Right atrium auricular region (tissue), 2 donors: ENCODE data around the gene RAB3D. TPM values are rescaled to one million over a fixed set of nuclear protein-coding genes. Genes with fewer than 3 reads are reported as not detected.
"Not testable (repeated sequence)": the region's sequence is repeated elsewhere in the genome, so short reads cannot be mapped to it uniquely, and the experiment has no call there.

Experiments
- DNase-seq: peaks from one replicate; pipeline ENCODE4 v3.0.0-alpha.2; 2019; ENCODE audit warnings: low spot score
- H3K27ac ChIP-seq, 2 donors: fragments of 200-600 bp; sonication (generic); 1 replicate in 1 of 2; 2 replicates in 1 of 2; pipeline ENCODE4 v1.5.1; 2016 to 2019
- H3K27me3 ChIP-seq, 2 donors: fragments of 200-600 bp; sonication (generic); one replicate each; pipeline versions ENCODE4 v1.5.1 to v1.6.0; 2017 to 2019
- H3K36me3 ChIP-seq: fragments of 200-600 bp; sonication (generic); one replicate; pipeline ENCODE4 v1.5.1; 2016
- H3K4me1 ChIP-seq, 2 donors: fragments of 200-600 bp; sonication (generic); one replicate each; pipeline versions ENCODE4 v1.5.1 to v1.6.0; 2017 to 2019
- H3K4me3 ChIP-seq, 2 donors: fragments of 200-600 bp; sonication (generic); 1 replicate in 1 of 2; 2 replicates in 1 of 2; pipeline ENCODE4 v1.5.1; 2017 to 2019; ENCODE audit warnings: mild to moderate bottlenecking in 1 of 2, moderate library complexity in 1 of 2
- H3K9me3 ChIP-seq, 2 donors: fragments of 200-600 bp; sonication (generic); one replicate each; pipeline ENCODE4 v1.5.1; 2019
- CTCF ChIP-seq, 2 donors: fragments of 200-600 bp; sonication (generic); IDR thresholded peaks; one replicate each; pipeline ENCODE4 v1.5.1; 2019; ENCODE audit warnings: antibody characterized with exemption in 2 of 2
- total RNA-seq, 2 donors: library from RNA; depleted of rRNA; stranded (reverse); fragments of >200 nt; gene quantifications; one replicate each; pipeline ENCODE4 v1.1.0, GENCODE V29; 2016

The RAB3D gene
- total RNA-seq, 2 donors from 2014 or later: 6.5 to 11.1 TPM

GRCh38 chr19:11324748-11325389, 14.6 kb downstream of the RAB3D start:
- DNase-seq: no peak

GRCh38 chr19:11324079-11324661, 15.3 kb downstream of the RAB3D start:
- peak; percentile 94 for DNase-seq
- no peak for TF ChIP-seq CTCF (IDR thresholded peaks at IDR 0.05)
- Histone ChIP-seq H3K4me1 (peaks cover 0 to 20% of the 10 kb centered on the region in 2 donors), H3K9me3 (no peaks in the 10 kb centered on the region), H3K36me3 (peaks cover 27% of the 10 kb centered on the region), H3K27ac (peak overlapping the region; percentile 67 to 75), H3K27me3 (no peaks in the 10 kb centered on the region), H3K4me3 (no peak overlapping the region)

More at GRCh38 chr19:11324748-11325389, 14.6 kb downstream of the RAB3D start:
- no peak for TF ChIP-seq CTCF (IDR thresholded peaks at IDR 0.05)
- peak overlapping the region; percentile 67 to 75 for H3K27ac ChIP-seq
- peaks cover 31% of the 10 kb centered on the region for H3K36me3 ChIP-seq
- peaks cover 0 to 20% of the 10 kb centered on the region in 2 donors for H3K4me1 ChIP-seq
- H3K9me3 ChIP-seq: no peaks in the 10 kb centered on the region
- no peak overlapping the region for H3K4me3 ChIP-seq
- H3K27me3 ChIP-seq: no peaks in the 10 kb centered on the region

GRCh38 chr19:11323601-11324078, 15.8 kb downstream of the RAB3D start:
- Histone ChIP-seq H3K27ac (peak overlapping the region; percentile 67 to 75), H3K27me3 (no peaks in the 10 kb centered on the region), H3K4me3 (no peak overlapping the region), H3K9me3 (no peaks in the 10 kb centered on the region), H3K36me3 (peaks cover 27% of the 10 kb centered on the region), H3K4me1 (peaks cover 0 to 20% of the 10 kb centered on the region in 2 donors)
- no peak for TF ChIP-seq CTCF (IDR thresholded peaks at IDR 0.05)
- DNase-seq: no peak

GRCh38 chr19:11322269-11323024, 17.0 kb downstream of the RAB3D start:
- no peak for TF ChIP-seq CTCF (IDR thresholded peaks at IDR 0.05)
- Histone ChIP-seq H3K4me3 (no peak overlapping the region), H3K27me3 (no peaks in the 10 kb centered on the region), H3K9me3 (no peaks in the 10 kb centered on the region), H3K36me3 (peaks cover 15% of the 10 kb centered on the region), H3K27ac (peak overlapping the region in 1 of 2 donors; percentile 67), H3K4me1 (peaks cover 0 to 20% of the 10 kb centered on the region in 2 donors)
- DNase-seq: no peak

GRCh38 chr19:11321191-11322126, 18.0 kb downstream of the RAB3D start:
- H3K36me3 ChIP-seq: peaks cover 6% of the 10 kb centered on the region
- peaks cover 0 to 20% of the 10 kb centered on the region in 2 donors for H3K4me1 ChIP-seq

GRCh38 chr19:11320278-11320995, 19.0 kb downstream of the RAB3D start:
- H3K27me3 ChIP-seq, H3K4me3 ChIP-seq, H3K36me3 ChIP-seq, DNase-seq, H3K27ac ChIP-seq, H3K9me3 ChIP-seq: not testable (repeated sequence)
- peaks cover 0 to 20% of the 10 kb centered on the region in 2 donors for H3K4me1 ChIP-seq

More at GRCh38 chr19:11321191-11322126, 18.0 kb downstream of the RAB3D start:
- no peak for DNase-seq
- Histone ChIP-seq H3K4me3 (no peak overlapping the region), H3K27me3 (no peaks in the 10 kb centered on the region), H3K27ac (peak overlapping the region in 1 of 2 donors; percentile 9), H3K9me3 (no peaks in the 10 kb centered on the region)
- no peak for TF ChIP-seq CTCF (IDR thresholded peaks at IDR 0.05)
